ENCODE measurements around the gene MUC15.

Gene MUC15

GRCh38 chr11:26575946-26576345 is 3.9 kb upstream of the MUC15 start:
- Histone ChIP-seq H3F3A (ENCODE audit: low read depth) (no peaks in the 10 kb centered on the region), H3K4me1 (ENCODE audit: insufficient read depth, low read length, poor library complexity, severe bottlenecking) (no peaks in the 10 kb centered on the region), H3K9me3 (ENCODE audit: insufficient read depth, low read depth, low read length) (no peaks in the 10 kb centered on the region), H2AFZ (ENCODE audit: low read length) (no peak overlapping the region), H3K4me3 (ENCODE audit: low read length, poor library complexity, severe bottlenecking) (no peak overlapping the region), H3K79me2 (ENCODE audit: insufficient read depth, low read length) (no peaks in the 10 kb centered on the region), H3K27me3 (ENCODE audit: insufficient read depth, low read length, poor library complexity, severe bottlenecking) (no peaks in the 10 kb centered on the region), H4K20me1 (ENCODE audit: insufficient read depth, low read length, poor library complexity, severe bottlenecking) (no peaks in the 10 kb centered on the region), H3K36me3 (ENCODE audit: insufficient read depth, low read length) (no peaks in the 10 kb centered on the region), H3K9ac (ENCODE audit: low read depth, low read length, poor library complexity, severe bottlenecking) (no peak overlapping the region), H3K4me2 (ENCODE audit: low read depth, low read length, poor library complexity, severe bottlenecking) (no peak overlapping the region), H3K9me2 (replicated peaks; ENCODE audit: low read depth, low read length) (no peaks in the 10 kb centered on the region)
- TF ChIP-seq EZH2phosphoT487 (IDR thresholded peaks at IDR 0.05; ENCODE audit: borderline replicate concordance): no peak
- TF ChIP-seq, protein P1, sequence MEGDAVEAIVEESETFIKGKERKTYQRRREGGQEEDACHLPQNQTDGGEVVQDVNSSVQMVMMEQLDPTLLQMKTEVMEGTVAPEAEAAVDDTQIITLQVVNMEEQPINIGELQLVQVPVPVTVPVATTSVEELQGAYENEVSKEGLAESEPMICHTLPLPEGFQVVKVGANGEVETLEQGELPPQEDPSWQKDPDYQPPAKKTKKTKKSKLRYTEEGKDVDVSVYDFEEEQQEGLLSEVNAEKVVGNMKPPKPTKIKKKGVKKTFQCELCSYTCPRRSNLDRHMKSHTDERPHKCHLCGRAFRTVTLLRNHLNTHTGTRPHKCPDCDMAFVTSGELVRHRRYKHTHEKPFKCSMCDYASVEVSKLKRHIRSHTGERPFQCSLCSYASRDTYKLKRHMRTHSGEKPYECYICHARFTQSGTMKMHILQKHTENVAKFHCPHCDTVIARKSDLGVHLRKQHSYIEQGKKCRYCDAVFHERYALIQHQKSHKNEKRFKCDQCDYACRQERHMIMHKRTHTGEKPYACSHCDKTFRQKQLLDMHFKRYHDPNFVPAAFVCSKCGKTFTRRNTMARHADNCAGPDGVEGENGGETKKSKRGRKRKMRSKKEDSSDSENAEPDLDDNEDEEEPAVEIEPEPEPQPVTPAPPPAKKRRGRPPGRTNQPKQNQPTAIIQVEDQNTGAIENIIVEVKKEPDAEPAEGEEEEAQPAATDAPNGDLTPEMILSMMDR (conservative IDR thresholded peaks at IDR 0.05; ENCODE audit: low read length): no peak

GRCh38 chr11:26573896-26574295 is 1.8 kb upstream of the MUC15 start:
- Histone ChIP-seq H3F3A (ENCODE audit: low read depth) (no peaks in the 10 kb centered on the region), H3K79me2 (ENCODE audit: insufficient read depth, low read length) (no peaks in the 10 kb centered on the region), H3K36me3 (ENCODE audit: insufficient read depth, low read length) (no peaks in the 10 kb centered on the region), H3K27me3 (ENCODE audit: insufficient read depth, low read length, poor library complexity, severe bottlenecking) (no peaks in the 10 kb centered on the region), H3K4me1 (ENCODE audit: insufficient read depth, low read length, poor library complexity, severe bottlenecking) (no peaks in the 10 kb centered on the region), H4K20me1 (ENCODE audit: insufficient read depth, low read length, poor library complexity, severe bottlenecking) (no peaks in the 10 kb centered on the region), H2AFZ (ENCODE audit: low read length) (no peak overlapping the region), H3K9me3 (ENCODE audit: insufficient read depth, low read depth, low read length) (no peaks in the 10 kb centered on the region), H3K9ac (ENCODE audit: low read depth, low read length, poor library complexity, severe bottlenecking) (no peak overlapping the region), H3K4me3 (ENCODE audit: low read length, poor library complexity, severe bottlenecking) (no peak overlapping the region), H3K9me2 (replicated peaks; ENCODE audit: low read depth, low read length) (no peaks in the 10 kb centered on the region), H3K4me2 (ENCODE audit: low read depth, low read length, poor library complexity, severe bottlenecking) (no peak overlapping the region)
- TF ChIP-seq, protein P1 (conservative IDR thresholded peaks at IDR 0.05; ENCODE audit: low read length): no peak
- no peak for TF ChIP-seq EZH2phosphoT487 (IDR thresholded peaks at IDR 0.05; ENCODE audit: borderline replicate concordance)

DNA sequence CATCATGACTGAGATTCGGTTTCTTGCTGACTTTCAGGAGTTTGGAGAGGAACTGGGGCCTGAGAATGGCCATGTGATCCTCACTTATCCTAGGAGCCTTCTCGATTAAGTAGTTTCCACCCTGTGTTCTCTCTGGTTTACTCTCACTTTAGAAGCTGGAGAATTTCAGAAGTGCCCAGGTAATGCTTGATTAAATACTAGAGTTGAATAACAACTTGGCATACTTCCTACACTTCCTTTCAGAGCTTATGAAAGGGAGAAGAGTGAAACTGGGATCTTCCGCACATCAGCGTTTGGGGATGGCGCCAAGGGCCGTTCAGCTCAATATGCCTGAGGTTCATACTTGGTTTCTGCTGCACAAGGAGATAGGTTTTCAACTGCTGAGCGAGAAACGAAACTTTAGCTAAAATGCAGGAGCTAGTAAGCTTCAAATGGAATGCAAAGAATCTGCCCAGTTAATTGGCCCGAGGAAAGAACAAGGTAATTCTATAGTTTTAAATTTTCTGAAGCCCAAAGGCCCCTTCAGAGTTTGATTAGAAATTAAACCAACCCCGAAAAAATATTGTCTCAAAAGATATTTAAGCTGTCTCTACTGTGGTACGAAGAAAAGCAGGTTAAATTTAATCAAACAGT is 823 bp upstream of the MUC15 start:
- Histone ChIP-seq H3K9ac (ENCODE audit: low read depth, low read length, poor library complexity, severe bottlenecking) (no peak overlapping the region), H3K79me2 (ENCODE audit: insufficient read depth, low read length) (no peaks in the 10 kb centered on the region), H3K36me3 (ENCODE audit: insufficient read depth, low read length) (no peaks in the 10 kb centered on the region), H3K4me2 (ENCODE audit: low read depth, low read length, poor library complexity, severe bottlenecking) (no peak overlapping the region), H3K4me3 (ENCODE audit: low read length, poor library complexity, severe bottlenecking) (no peak overlapping the region), H3K4me1 (ENCODE audit: insufficient read depth, low read length, poor library complexity, severe bottlenecking) (no peaks in the 10 kb centered on the region), H3K9me2 (replicated peaks; ENCODE audit: low read depth, low read length) (no peaks in the 10 kb centered on the region), H4K20me1 (ENCODE audit: insufficient read depth, low read length, poor library complexity, severe bottlenecking) (no peaks in the 10 kb centered on the region), H3K9me3 (ENCODE audit: insufficient read depth, low read depth, low read length) (no peaks in the 10 kb centered on the region), H2AFZ (ENCODE audit: low read length) (no peak overlapping the region), H3F3A (ENCODE audit: low read depth) (no peaks in the 10 kb centered on the region), H3K27me3 (ENCODE audit: insufficient read depth, low read length, poor library complexity, severe bottlenecking) (no peaks in the 10 kb centered on the region)
- TF ChIP-seq, protein P1 (conservative IDR thresholded peaks at IDR 0.05; ENCODE audit: low read length): no peak
- TF ChIP-seq EZH2phosphoT487 (IDR thresholded peaks at IDR 0.05; ENCODE audit: borderline replicate concordance): no peak

Measured in Loucy (cell line).